Mucosa of stomach (tissue), 1 donor: ENCODE measurements around the gene SPTBN1.

Source experiments
- H3K27me3 ChIP-seq: one replicate; pipeline ENCODE4 v1.7.0; 2013; ENCODE audit warnings: mild to moderate bottlenecking, low read length; ENCODE audit not compliant: control insufficient read depth, insufficient read depth
- H3K36me3 ChIP-seq: one replicate; pipeline ENCODE4 v1.7.0; 2013; ENCODE audit warnings: low read length; ENCODE audit not compliant: control insufficient read depth, insufficient read depth
- H3K4me1 ChIP-seq: one replicate; pipeline ENCODE4 v1.7.0; 2013; ENCODE audit warnings: mild to moderate bottlenecking, low read length; ENCODE audit not compliant: control insufficient read depth, insufficient read depth
- H3K4me3 ChIP-seq: one replicate; pipeline ENCODE4 v1.7.0; 2013; ENCODE audit warnings: low read length
- H3K9ac ChIP-seq: one replicate; pipeline ENCODE4 v1.7.0; 2013; ENCODE audit warnings: mild to moderate bottlenecking, low read length, moderate library complexity
- H3K9me3 ChIP-seq: one replicate; pipeline ENCODE4 v1.7.0; 2013; ENCODE audit warnings: mild to moderate bottlenecking, low read length, moderate library complexity; ENCODE audit not compliant: control insufficient read depth
- donor health status: Pancreatic carcinoma.

Gene SPTBN1

DNA sequence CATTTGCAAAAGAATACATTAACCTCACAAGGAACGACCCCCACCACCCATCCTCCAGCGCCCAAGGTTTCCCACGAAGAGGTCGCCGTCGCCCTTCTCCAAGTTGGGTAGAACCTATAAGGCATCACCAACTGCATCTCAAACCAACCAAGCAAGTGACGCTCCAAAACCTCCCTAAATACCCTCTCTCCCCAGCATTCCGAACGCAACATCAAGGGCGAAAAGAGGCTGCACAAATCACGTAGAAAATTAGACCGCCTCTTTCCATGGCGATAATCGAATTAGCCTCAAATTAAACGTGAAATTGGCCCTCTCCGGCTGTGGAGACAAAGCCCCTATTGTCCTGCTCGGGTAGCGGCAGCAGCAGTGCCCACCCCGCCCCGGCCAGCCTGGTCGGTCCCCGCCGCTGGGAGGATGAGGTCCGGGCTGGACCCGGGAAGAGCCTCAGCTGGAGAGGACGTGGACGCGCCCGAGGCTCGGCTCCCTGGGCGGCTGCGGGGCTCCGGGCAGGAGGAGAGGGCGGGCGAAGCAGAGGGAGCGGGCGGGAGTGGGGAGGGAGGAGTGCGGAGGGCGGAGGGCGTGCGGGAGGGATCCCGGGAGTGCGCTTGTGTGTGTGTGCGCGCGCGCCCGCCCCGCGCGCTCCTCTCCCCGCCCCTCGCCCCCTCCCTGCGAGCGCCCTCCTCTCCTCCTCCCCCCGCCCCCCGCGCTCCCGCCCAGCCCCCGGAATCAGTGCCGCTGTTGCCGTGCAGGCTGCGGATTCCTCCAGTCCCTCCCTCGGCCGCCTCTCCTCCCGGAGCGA, at the start of gene SPTBN1:
TSS of gene SPTBN1 (plus strand) at position 765 of the 799 bp plus-strand sequence. CDS start 70,092 bp downstream, outside the sequence.
- Histone ChIP-seq H3K36me3 (no peaks in the 10 kb centered on the region), H3K27me3 (peaks cover 36% of the 10 kb centered on the region)

DNA sequence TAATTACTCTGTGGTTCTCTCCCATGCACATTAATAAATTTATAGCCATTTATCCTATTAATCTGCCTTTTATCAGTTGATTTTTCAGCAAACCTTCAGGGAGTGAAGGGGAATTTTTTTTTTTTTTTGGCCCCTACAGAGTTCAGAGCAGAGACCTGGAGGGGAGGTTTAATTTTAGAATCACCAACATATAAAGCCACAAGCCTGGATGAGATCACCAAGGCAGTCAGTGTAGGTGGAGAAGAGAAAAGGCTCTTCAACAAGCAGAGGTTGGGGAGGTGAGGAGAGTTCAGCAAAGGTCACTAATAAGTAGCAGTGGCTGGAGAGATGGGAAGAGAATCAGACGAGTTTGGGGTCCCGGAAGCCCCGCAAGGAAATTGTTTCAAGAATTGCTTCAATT, 48.4 kb upstream of the SPTBN1 start:
- H3K27me3 ChIP-seq = no peaks in the 10 kb centered on the region
- H3K9me3 ChIP-seq = no peaks in the 10 kb centered on the region
- H3K4me3 ChIP-seq = no peak overlapping the region
- H3K9ac ChIP-seq = no peak overlapping the region
- H3K36me3 ChIP-seq = no peaks in the 10 kb centered on the region
- H3K4me1 ChIP-seq = no peaks in the 10 kb centered on the region

More for the DNA sequence above, at the start of gene SPTBN1:
- peaks cover 9% of the 10 kb centered on the region for H3K4me1 ChIP-seq
- no peak within 1 kb of the TSS for H3K9ac ChIP-seq
- no peaks in the 10 kb centered on the region for H3K9me3 ChIP-seq
- H3K4me3 ChIP-seq = peak within 1 kb of the TSS; percentile 47

DNA sequence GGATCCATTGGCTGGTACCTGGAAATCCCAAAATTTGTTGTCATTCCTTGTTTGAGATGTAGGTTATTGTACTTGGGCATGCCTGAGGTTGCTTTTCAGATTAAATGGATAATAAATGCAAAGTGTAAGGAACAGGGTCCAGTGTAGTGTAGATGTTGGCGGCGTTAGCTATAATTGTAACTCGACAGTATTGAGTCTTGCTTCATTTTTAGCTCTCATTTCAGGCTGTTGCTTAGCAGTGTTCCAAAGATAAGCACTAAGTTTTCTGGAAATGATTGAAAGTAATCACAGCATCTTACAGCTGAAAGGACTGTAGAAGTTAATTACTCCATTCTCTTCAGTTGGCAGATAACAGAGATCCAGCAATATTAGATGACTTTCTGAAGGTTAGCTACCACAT, 47.8 kb upstream of the SPTBN1 start:
- H3K36me3 ChIP-seq = no peaks in the 10 kb centered on the region
- H3K27me3 ChIP-seq = no peaks in the 10 kb centered on the region

DNA sequence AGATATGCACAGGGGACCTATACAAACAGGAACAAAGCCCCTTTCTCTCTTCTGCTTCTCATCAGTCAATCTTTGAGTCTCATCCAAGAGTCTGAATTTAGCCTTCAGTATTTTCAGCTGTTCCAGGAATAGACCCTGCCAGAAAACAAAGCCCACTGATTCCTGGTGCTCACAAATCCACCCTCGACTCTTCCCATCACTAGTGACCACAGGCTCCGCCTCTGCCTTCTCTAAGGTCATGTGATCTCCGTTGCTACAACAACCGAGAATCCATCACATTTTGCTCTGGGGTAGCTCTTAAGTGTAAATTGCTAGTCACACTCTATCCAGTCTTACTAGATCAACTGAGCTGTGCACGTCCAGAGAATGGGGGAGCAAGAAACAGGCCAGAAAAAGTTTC, 46.4 kb upstream of the SPTBN1 start:
- Histone ChIP-seq H3K9ac (no peak overlapping the region), H3K9me3 (no peaks in the 10 kb centered on the region), H3K4me1 (no peaks in the 10 kb centered on the region), H3K36me3 (no peaks in the 10 kb centered on the region), H3K4me3 (no peak overlapping the region), H3K27me3 (no peaks in the 10 kb centered on the region)

More for the DNA sequence above, 47.8 kb upstream of the SPTBN1 start:
- Histone ChIP-seq H3K9me3 (no peaks in the 10 kb centered on the region), H3K9ac (no peak overlapping the region), H3K4me1 (no peaks in the 10 kb centered on the region), H3K4me3 (no peak overlapping the region)

DNA sequence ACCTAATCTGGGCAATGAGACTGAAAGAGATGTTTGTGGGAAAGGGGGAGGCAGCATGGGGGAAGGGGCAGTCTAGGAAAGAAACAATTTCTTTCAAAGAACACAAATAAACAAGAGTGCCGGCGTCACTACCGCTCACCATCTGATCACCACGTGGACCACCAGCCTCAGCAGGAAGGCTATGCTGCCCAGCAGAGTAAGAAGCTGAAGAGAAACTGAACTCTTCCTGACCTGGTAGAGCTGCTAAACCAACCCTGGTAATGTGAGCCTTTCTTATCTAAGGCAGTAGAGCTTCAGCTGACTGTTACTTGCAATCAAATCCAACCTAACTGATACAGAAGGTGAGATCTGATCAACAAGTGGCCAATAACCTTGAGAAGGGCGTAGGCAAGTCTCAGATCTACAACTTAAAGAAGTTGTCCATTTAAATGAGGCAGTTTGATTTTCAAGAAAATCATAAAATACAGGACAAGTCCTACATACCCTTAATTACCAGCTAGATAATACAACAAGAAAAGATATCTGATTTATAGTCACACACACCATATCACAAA, 44.2 kb upstream of the SPTBN1 start:
- Histone ChIP-seq H3K9me3 (no peaks in the 10 kb centered on the region), H3K36me3 (no peaks in the 10 kb centered on the region), H3K27me3 (no peaks in the 10 kb centered on the region), H3K4me1 (no peaks in the 10 kb centered on the region), H3K4me3 (no peak overlapping the region), H3K9ac (no peak overlapping the region)

DNA sequence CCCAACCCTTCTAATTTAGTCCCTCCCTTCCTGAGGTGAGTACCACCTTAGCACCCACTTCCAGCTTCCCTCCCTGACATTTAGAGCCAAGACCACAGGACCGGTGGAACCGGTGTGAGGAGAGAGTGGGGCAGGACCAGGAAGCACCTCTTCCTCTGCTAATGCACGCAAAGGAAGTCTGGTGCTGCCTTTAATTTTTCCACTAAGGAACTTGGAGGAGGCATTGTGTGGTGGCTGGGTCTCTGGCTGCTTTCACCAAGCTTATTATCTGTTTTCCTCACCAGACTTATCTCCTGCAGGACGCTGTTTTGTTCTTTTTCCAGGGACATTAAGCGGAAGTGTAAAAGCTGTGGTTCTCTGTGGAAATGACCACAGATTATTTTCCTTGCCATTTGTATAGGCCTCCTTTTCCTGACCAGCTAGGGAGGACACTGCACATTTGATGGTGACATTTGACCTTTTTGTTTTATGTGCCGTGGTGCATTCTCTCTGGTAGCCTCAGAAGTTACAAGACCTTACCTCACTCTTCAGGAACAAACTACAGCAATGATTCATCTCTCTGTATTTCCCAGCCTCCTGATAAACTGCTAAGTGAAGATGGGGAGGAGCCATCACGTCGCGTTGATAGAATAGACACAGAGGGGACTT, 39.8 kb upstream of the SPTBN1 start:
- H3K4me3 ChIP-seq = no peak overlapping the region
- no peaks in the 10 kb centered on the region for H3K4me1 ChIP-seq
- no peak overlapping the region for H3K9ac ChIP-seq
- no peaks in the 10 kb centered on the region for H3K27me3 ChIP-seq
- no peaks in the 10 kb centered on the region for H3K9me3 ChIP-seq
- H3K36me3 ChIP-seq = no peaks in the 10 kb centered on the region

DNA sequence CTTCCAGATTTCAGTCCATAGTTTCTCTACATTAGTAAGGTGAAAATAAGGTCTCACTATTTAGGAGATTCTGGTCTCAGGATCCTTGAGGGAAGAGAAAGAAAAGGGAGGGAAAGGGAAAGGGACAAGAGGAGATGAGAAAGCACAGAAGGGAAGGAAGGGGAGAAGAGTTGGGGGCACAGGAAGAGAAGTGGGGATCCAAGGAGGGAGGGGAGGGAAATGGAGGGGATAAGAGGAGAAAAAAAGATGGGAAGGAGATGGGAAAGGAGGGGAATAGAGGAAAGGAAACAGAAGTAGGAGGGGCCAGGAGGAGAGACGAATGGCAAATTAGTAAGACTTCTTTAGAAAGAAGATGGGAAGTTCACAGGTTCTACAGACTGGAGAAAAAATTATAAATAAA, 39.2 kb upstream of the SPTBN1 start:
- Histone ChIP-seq H3K9me3 (no peaks in the 10 kb centered on the region), H3K9ac (no peak overlapping the region), H3K4me1 (no peaks in the 10 kb centered on the region), H3K4me3 (no peak overlapping the region), H3K36me3 (no peaks in the 10 kb centered on the region), H3K27me3 (no peaks in the 10 kb centered on the region)

DNA sequence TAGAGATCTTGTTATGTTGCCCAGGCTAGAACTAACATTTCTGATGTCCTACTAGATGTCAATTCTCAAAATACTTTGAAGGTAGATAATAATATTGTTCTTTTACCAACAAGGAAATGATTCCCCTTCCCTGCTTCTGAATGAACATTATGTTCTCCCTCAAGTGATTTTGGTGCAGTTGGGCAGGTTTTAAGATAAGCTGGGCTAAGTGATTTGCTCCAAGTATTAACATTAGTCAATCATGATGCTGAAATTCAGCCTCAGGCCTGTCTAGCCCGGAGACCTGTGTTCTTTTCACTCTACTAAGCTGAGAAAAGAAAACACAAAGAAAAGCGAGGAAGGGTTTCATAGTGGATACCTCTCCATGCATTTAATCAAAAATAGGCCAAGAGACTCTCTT, 38.5 kb upstream of the SPTBN1 start:
- Histone ChIP-seq H3K9ac (no peak overlapping the region), H3K27me3 (no peaks in the 10 kb centered on the region), H3K9me3 (no peaks in the 10 kb centered on the region), H3K4me1 (no peaks in the 10 kb centered on the region), H3K36me3 (no peaks in the 10 kb centered on the region), H3K4me3 (no peak overlapping the region)

DNA sequence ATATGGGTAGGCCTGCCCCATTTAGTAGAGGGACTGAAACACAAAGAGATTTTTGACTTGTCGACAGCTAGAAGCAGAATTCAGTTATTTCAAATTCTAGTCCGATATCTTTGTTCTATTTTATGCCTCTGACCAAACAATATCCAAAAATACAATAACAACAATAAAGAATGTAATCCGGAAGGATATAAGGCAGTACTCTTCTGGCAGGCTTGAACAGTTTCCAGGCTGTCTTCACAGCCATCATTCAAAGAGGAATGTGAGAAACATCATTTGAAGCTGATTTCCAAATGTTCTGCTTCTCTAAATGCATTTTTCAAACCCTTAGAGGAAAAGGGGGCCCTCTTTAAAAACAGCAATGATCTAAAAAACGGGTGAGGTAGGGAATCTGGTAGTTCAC, 36.7 kb upstream of the SPTBN1 start:
- H3K36me3 ChIP-seq = no peaks in the 10 kb centered on the region
- H3K27me3 ChIP-seq = no peaks in the 10 kb centered on the region
- H3K9ac ChIP-seq = no peak overlapping the region
- no peaks in the 10 kb centered on the region for H3K9me3 ChIP-seq
- no peaks in the 10 kb centered on the region for H3K4me1 ChIP-seq
- H3K4me3 ChIP-seq = no peak overlapping the region

DNA sequence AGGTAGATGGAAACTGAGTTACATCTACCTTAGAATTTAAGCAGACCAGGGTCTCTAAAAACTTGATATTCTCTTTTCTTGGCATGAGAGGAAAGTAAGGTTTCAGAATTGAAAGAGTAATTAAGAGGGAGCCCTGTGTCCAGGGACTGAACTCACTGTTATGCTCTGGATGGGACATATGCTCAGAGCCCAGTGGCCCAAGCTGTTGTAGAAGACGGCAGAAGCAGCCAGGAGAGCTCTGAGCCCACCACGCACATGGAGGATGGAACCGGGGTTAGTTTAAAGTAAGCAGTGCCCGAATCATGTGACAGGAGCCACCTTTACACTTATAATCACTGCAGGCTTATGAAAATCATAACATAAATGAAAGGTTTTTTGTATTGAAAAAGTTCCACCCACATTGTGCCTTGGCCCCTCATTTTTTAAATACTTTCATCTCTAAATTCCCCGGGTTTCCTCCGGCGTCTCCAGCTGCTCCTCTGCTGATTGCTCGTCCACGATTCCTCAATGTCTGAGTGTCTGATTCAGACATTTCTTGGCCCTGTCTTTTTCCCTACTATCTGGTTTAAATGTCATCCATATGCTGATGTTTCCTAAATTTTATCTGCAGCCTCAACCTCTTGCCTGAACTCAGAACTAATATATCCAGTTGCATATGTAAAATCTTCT, 36.1 kb upstream of the SPTBN1 start:
- Histone ChIP-seq H3K9me3 (no peaks in the 10 kb centered on the region), H3K4me1 (no peaks in the 10 kb centered on the region), H3K4me3 (no peak overlapping the region), H3K27me3 (no peaks in the 10 kb centered on the region), H3K36me3 (no peaks in the 10 kb centered on the region), H3K9ac (no peak overlapping the region)

DNA sequence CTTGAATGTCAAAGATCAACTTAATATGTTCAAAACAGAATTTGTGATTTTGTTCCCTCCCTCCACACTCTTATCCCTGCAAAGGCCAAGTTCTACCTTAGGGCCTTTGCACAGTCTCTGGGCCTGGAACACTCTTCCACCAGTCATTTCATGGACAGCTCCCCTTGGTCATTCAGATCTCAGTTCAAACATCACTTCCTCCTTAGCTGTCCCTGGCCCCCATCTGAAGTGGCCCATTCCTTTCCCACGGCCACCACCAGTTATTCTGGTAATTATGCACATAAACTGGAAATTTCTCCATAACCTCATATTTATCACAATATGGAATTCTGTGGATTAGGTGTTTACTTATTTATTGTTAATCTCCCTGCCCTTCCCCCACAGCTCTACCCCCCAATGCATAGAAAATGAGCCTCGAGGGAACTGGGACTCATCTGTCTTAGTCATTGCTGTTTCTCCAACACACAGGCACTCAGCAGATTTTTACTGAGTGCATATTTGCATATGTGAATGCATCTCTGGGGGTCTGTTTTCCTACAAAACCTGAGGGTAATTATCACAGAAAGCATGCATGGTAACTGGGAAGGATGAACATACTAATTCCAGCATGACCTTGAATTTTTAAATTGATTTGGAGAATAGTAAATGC, 35.5 kb upstream of the SPTBN1 start:
- Histone ChIP-seq H3K36me3 (no peaks in the 10 kb centered on the region), H3K9me3 (no peaks in the 10 kb centered on the region), H3K4me3 (no peak overlapping the region), H3K4me1 (no peaks in the 10 kb centered on the region), H3K9ac (no peak overlapping the region), H3K27me3 (no peaks in the 10 kb centered on the region)
